ENCODE measurements around the gene FURIN.
A peak's percentile ranks its signal among the peaks of the same experiment; 100 is the strongest.

The FURIN gene

GRCh38 chr15:90929246-90930019, 61.0 kb downstream of the FURIN start:
- TF ChIP-seq, protein P1, sequence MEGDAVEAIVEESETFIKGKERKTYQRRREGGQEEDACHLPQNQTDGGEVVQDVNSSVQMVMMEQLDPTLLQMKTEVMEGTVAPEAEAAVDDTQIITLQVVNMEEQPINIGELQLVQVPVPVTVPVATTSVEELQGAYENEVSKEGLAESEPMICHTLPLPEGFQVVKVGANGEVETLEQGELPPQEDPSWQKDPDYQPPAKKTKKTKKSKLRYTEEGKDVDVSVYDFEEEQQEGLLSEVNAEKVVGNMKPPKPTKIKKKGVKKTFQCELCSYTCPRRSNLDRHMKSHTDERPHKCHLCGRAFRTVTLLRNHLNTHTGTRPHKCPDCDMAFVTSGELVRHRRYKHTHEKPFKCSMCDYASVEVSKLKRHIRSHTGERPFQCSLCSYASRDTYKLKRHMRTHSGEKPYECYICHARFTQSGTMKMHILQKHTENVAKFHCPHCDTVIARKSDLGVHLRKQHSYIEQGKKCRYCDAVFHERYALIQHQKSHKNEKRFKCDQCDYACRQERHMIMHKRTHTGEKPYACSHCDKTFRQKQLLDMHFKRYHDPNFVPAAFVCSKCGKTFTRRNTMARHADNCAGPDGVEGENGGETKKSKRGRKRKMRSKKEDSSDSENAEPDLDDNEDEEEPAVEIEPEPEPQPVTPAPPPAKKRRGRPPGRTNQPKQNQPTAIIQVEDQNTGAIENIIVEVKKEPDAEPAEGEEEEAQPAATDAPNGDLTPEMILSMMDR (IDR thresholded peaks at IDR 0.05; ENCODE audit: low read depth, low read length) = no peak
- DNase-seq (ENCODE audit: low read depth, low spot score) = no peak

GRCh38 chr15:90930861-90931574, 62.6 kb downstream of the FURIN start:
- no peak for DNase-seq (ENCODE audit: low read depth, low spot score)
- no peak overlapping the region for H3K4me3 ChIP-seq (ENCODE audit: low read depth, low read length)
- TF ChIP-seq, protein P1 (IDR thresholded peaks at IDR 0.05; ENCODE audit: low read depth, low read length) = no peak
- in situ Hi-C loops (cut with HindIII; ENCODE audit: low sequenced_read_pairs) = no loop called here

More at GRCh38 chr15:90929246-90930019, 61.0 kb downstream of the FURIN start:
- in situ Hi-C loops (cut with HindIII; ENCODE audit: low sequenced_read_pairs) = no loop called here
- H3K4me3 ChIP-seq (ENCODE audit: low read depth, low read length) = peak overlapping the region; percentile 56

DNA sequence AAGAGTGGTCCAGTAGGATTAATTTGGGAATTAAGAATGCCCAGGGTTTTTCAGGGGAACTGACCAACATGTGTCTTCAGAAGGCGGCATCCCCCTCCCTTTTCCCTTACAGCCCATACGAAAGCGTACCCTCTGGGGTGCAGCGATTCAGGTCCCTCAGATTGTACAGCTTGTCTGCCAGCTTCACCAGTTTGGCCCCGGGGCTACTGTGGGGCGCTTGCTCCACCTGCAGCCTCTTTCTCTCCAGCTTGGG, 63.1 kb downstream of the FURIN start:
- TF ChIP-seq, protein P1 (IDR thresholded peaks at IDR 0.05; ENCODE audit: low read depth, low read length) = no peak
- no peak for DNase-seq (ENCODE audit: low read depth, low spot score)
- peak overlapping the region; percentile 82 for H3K4me3 ChIP-seq (ENCODE audit: low read depth, low read length)
- in situ Hi-C loops (cut with HindIII; ENCODE audit: low sequenced_read_pairs) = no loop called here

DNA sequence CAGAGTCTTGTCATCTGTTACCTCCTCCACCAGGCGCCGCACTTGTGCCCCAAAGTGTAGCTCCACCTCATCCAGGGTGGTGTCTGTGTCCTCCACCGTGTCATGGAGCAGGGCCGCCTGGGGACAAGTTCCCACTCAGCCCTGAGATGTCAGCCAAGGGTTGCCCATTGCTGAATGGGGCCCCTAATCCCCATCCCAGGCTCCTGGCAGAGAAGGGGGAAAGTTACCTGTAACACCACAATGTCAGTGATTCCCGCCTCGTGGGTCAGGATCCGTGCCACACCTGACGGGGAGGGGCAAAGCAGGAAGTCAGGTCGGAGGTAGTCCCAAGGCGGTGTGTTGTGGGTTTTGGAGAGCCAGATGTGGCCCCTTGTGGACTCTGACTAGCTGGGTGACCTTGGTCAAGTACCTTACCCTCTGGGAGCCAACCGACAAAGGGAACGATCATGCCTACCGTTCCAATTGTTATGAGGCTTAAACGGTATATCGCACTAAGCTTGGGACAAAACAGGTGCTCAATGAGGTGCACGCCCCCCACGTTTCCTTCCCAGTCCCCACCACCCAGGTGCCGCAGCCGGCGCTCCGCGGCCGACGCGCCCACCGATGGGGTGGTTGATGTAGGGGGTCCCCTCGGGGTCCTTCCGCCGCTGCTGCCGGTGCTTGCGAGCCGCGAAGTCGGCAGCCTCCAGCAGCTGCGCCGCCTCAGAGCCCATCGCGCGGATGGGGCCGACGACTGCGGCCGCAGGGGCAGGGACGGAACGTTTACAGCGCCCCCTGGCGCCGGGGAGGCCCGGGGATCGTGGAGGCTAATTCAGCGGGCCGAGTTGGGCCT, 63.7 kb downstream of the FURIN start, which contains the start of gene HDDC3:
Gene HDDC3, minus strand, starts transcription at position 722 of the 832 bp plus-strand sequence. Its CDS starts 9 bp downstream, at position 713.
- in situ Hi-C loops (cut with HindIII; ENCODE audit: low sequenced_read_pairs) = no loop called here
- DNase-seq (ENCODE audit: low read depth, low spot score) = peak; percentile 79
- TF ChIP-seq, protein P1 (IDR thresholded peaks at IDR 0.05; ENCODE audit: low read depth, low read length) = peak; percentile 92
- H3K4me3 ChIP-seq (ENCODE audit: low read depth, low read length) = peak within 1 kb of the TSS; percentile 82

DNA sequence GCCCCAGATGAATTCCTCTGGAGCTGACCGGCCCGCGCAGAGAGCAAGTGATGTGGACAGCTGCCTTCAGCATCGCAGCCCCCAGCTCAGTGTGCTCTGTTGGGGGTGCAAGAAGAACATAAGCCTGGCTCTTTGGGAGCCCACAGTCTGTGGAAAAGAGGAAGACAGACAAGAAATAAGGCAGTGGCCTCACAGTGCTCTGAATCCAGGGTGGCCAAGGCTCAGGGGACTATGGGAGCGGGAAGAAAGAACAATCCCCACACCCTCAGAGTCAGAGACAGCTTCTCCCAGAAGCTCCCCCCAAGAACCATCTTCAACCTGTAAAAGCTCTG, 64.2 kb downstream of the FURIN start:
- in situ Hi-C loops (cut with HindIII; ENCODE audit: low sequenced_read_pairs) = no loop called here
- TF ChIP-seq, protein P1 (IDR thresholded peaks at IDR 0.05; ENCODE audit: low read depth, low read length) = no peak
- H3K4me3 ChIP-seq (ENCODE audit: low read depth, low read length) = peak overlapping the region; percentile 82
- no peak for DNase-seq (ENCODE audit: low read depth, low spot score)

Data from astrocyte of the spinal cord (primary cell).